Panc1 (cell line): ENCODE data around the gene CASP2. TPM values are rescaled to one million over a fixed set of nuclear protein-coding genes. Genes with fewer than 3 reads are reported as not detected.

Source experiments
- ATAC-seq: fragments of 200-7000 bp; cut with Tn5 transposase; 2 replicates; pipeline ENCODE4 v1.9.1; 2020; ENCODE audit warnings: mild to moderate bottlenecking, moderate library complexity
- BruUV-seq: library from RNA; stranded (reverse); fragments of 400-500 nt; replicated peaks from 2 replicates; lab custom pipeline; 2021; lab: Mats Ljungman, UMichigan
- CTCF ChIA-PET: fragments of 300-600 bp; sonication (Branson Sonifier 250); formaldehyde crosslinking; loops from one replicate; lab custom pipeline; 2022; ENCODE audit warnings: antibody characterized with exemption; lab: Charles Lee
- POLR2A ChIA-PET: fragments of 300-600 bp; sonication (Branson Sonifier 250); formaldehyde crosslinking; loops from one replicate; lab custom pipeline; 2022; ENCODE audit warnings: antibody characterized with exemption; lab: Charles Lee
- DNase-seq: peaks from one replicate; pipeline ENCODE4 v3.0.0-alpha.2; 2010; ENCODE audit warnings: low read depth, low spot score
- H3K27ac ChIP-seq: 2 replicates; pipeline ENCODE4 v1.5.1; 2011; ENCODE audit warnings: mild to moderate bottlenecking, low read length, inconsistent platforms
- H3K27me3 ChIP-seq: fragments of 200-500 bp; sonication (Bioruptor generic); 2 replicates; pipeline ENCODE4 v1.6.0; 2014; ENCODE audit warnings: low read length, inconsistent platforms; ENCODE audit not compliant: control insufficient read depth, insufficient read depth
- H3K36me3 ChIP-seq: fragments of 200-500 bp; sonication (Bioruptor generic); 2 replicates; pipeline ENCODE4 v1.5.1; 2014; ENCODE audit warnings: inconsistent platforms, mild to moderate bottlenecking, low read length, moderate library complexity; ENCODE audit not compliant: control insufficient read depth, insufficient read depth
- H3K4me1 ChIP-seq: 2 replicates; pipeline ENCODE4 v1.5.1; 2011; ENCODE audit warnings: inconsistent platforms, mild to moderate bottlenecking, low read length, moderate library complexity; ENCODE audit not compliant: control insufficient read depth, insufficient read depth
- H3K4me3 ChIP-seq, 2 experiments: 2 replicates each; pipeline ENCODE4 v1.5.1; 2011 to 2012; ENCODE audit warnings: low read depth in 2 of 2, low read length in 2 of 2, mild to moderate bottlenecking in 2 of 2, inconsistent platforms in 1 of 2, moderate library complexity in 1 of 2
- H3K9me3 ChIP-seq: fragments of 200-500 bp; sonication (Bioruptor generic); 2 replicates; pipeline ENCODE4 v1.5.1; 2014; ENCODE audit warnings: low read depth, mild to moderate bottlenecking, inconsistent platforms, low read length, moderate library complexity; ENCODE audit not compliant: control insufficient read depth, insufficient read depth
- POLR2AphosphoS5 ChIP-seq: IDR thresholded peaks from 2 replicates; pipeline ENCODE4 v1.6.1; 2012; ENCODE audit warnings: mild to moderate bottlenecking, low read depth, low read length, moderate library complexity
- SIN3A ChIP-seq: IDR thresholded peaks from 2 replicates; pipeline ENCODE4 v1.6.1; 2012; ENCODE audit warnings: low read depth, mild to moderate bottlenecking, low read length, moderate library complexity, borderline replicate concordance; ENCODE audit not compliant: insufficient read depth
- TCF7L2 ChIP-seq: IDR thresholded peaks from 2 replicates; pipeline ENCODE4 v1.6.1; 2011; ENCODE audit warnings: mild to moderate bottlenecking, low read depth, low read length, inconsistent platforms
- in situ Hi-C: cut with HindIII; loops from 2 replicates; pipeline ENCODE4 v1.10.0; 2016; ENCODE audit warnings: low sequenced_read_pairs, low pct_unique_long_range_greater_than_20kb
- intact Hi-C: fragments of 100-400 bp; cut with micrococcal nuclease; formaldehyde crosslinking; loops from one replicate; pipeline ENCODE4 v1.10.0; 2022; ENCODE audit not compliant: unreplicated experiment
- total RNA-seq: library from RNA; stranded (reverse); gene quantifications from one replicate; pipeline ENCODE4 v1.2.1, GENCODE V29; 2021; ENCODE audit not compliant: unreplicated experiment
- TF ChIP-seq, protein P1 (sequence below), 2 experiments: IDR thresholded peaks; 2 replicates each; pipeline ENCODE4 v1.6.1; 2011 to 2012; ENCODE audit warnings: low read depth in 2 of 2, control low read depth in 1 of 2, low read length in 1 of 2, mild to moderate bottlenecking in 1 of 2, moderate library complexity in 1 of 2; ENCODE audit not compliant: insufficient read depth in 1 of 2
- TF ChIP-seq, protein P2 (sequence below): fragments of 450-650 bp; IDR thresholded peaks from 2 replicates; pipeline ENCODE4 v1.5.1; 2017; ENCODE audit warnings: mild to moderate bottlenecking

CASP2 gene
- total RNA-seq, 1 experiment from 2014 or later, result 47.4 TPM

DNA sequence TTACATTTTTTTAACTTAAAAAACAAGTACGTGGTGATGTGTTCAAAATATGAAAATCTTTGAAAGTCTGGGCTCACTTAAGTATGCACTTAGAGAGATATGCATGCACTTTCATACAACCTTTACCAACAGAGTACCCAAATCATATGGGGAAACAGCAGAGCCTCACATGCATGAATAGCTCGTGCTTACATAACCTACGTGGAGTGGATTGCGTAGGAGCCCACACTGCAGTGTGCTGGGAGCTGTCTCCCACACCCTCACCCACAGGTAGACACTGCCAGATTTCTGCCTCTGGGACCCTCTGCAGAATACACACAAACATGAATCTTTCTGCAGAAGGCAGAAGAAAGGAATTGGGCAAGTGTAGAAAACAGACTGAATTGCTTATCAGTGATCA, 28.3 kb downstream of the CASP2 start:
- no peak for ATAC-seq
- Histone ChIP-seq H3K27me3 (no peaks in the 10 kb centered on the region), H3K9me3 (no peaks in the 10 kb centered on the region), H3K4me3 (no peak overlapping the region), H3K27ac (no peak overlapping the region), H3K36me3 (no peaks in the 10 kb centered on the region), H3K4me1 (no peaks in the 10 kb centered on the region)
- intact Hi-C loops (no loop called here), in situ Hi-C loops (no loop called here)
- ChIA-PET CTCF (no interaction called here), POLR2A (no interaction called here)
- TF ChIP-seq POLR2AphosphoS5 (no peak), TCF7L2 (no peak)
- TF ChIP-seq, protein P1, sequence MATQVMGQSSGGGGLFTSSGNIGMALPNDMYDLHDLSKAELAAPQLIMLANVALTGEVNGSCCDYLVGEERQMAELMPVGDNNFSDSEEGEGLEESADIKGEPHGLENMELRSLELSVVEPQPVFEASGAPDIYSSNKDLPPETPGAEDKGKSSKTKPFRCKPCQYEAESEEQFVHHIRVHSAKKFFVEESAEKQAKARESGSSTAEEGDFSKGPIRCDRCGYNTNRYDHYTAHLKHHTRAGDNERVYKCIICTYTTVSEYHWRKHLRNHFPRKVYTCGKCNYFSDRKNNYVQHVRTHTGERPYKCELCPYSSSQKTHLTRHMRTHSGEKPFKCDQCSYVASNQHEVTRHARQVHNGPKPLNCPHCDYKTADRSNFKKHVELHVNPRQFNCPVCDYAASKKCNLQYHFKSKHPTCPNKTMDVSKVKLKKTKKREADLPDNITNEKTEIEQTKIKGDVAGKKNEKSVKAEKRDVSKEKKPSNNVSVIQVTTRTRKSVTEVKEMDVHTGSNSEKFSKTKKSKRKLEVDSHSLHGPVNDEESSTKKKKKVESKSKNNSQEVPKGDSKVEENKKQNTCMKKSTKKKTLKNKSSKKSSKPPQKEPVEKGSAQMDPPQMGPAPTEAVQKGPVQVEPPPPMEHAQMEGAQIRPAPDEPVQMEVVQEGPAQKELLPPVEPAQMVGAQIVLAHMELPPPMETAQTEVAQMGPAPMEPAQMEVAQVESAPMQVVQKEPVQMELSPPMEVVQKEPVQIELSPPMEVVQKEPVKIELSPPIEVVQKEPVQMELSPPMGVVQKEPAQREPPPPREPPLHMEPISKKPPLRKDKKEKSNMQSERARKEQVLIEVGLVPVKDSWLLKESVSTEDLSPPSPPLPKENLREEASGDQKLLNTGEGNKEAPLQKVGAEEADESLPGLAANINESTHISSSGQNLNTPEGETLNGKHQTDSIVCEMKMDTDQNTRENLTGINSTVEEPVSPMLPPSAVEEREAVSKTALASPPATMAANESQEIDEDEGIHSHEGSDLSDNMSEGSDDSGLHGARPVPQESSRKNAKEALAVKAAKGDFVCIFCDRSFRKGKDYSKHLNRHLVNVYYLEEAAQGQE (IDR thresholded peaks at IDR 0.05; ENCODE audit: insufficient read depth in 1 of 2, low read depth in 2 of 2, low read length in 1 of 2), result no peak
- no peak for DNase-seq
- no TSS peak for BruUV-seq

DNA sequence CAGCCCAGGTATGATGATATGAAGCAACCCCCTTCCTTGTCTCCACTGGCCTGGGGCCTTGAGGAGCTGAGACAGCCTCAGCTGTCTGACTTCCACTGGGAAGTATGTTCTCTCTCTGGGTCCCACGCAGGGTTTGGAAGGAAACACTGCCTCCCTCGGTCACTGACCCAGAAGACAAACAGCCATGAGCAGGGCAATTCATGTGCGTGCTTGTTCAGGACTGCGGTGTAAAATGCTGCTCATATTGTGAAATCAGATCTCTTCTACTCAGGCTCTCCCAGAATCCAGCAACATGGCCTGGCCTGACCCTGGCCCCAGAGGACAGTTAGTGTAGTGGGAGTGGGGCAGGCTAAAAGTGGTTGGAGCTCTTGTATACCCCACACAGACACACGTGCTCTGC, 30.5 kb downstream of the CASP2 start:
- H3K27me3 ChIP-seq, result no peaks in the 10 kb centered on the region
- ATAC-seq, result no peak
- POLR2A ChIA-PET, result no interaction called here
- H3K9me3 ChIP-seq, result no peaks in the 10 kb centered on the region
- DNase-seq, result no peak
- no TSS peak for BruUV-seq
- no peaks in the 10 kb centered on the region for H3K36me3 ChIP-seq
- intact Hi-C loops, result no loop called here
- H3K27ac ChIP-seq, result no peak overlapping the region
- no peak overlapping the region for H3K4me3 ChIP-seq
- in situ Hi-C loops, result no loop called here
- TF ChIP-seq SIN3A (no peak), POLR2AphosphoS5 (no peak)
- TF ChIP-seq, protein P1 (IDR thresholded peaks at IDR 0.05; ENCODE audit: insufficient read depth in 1 of 2, low read depth in 2 of 2, low read length in 1 of 2), result no peak
- CTCF ChIA-PET, result no interaction called here
- H3K4me1 ChIP-seq, result no peaks in the 10 kb centered on the region

DNA sequence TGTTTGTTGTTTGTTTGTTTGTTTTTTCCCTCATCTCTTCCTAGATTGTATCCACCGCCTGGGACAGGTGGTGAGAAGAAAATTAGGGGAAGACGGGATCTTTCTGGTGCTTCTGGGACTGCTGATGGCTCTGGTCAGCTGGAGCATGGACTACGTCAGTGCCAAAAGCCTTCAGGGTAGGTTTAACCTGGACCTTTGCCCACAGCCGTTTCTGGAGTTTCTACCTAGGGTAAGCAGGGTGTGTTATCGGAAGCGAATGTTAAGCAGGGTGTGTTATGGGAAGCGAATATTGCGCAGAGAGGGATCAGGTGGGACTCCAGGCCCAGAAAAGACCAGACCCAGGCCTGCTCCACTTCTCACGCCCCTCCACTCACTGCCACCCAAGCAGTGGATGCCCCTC, 32.5 kb downstream of the CASP2 start:
- in situ Hi-C loops, result no loop called here

More for the DNA sequence above, 32.5 kb downstream of the CASP2 start:
- Histone ChIP-seq H3K27ac (no peak overlapping the region), H3K27me3 (no peaks in the 10 kb centered on the region; the same call in 1 of the 2 replicates), H3K4me3 (no peak overlapping the region), H3K9me3 (no peaks in the 10 kb centered on the region), H3K4me1 (no peaks in the 10 kb centered on the region), H3K36me3 (no peaks in the 10 kb centered on the region)
- ChIA-PET CTCF (no interaction called here), POLR2A (no interaction called here)
- intact Hi-C loops, result no loop called here
- ATAC-seq, result no peak
- BruUV-seq, result no TSS peak
- TF ChIP-seq SIN3A (no peak), TCF7L2 (no peak), POLR2AphosphoS5 (no peak)
- TF ChIP-seq, protein P2, sequence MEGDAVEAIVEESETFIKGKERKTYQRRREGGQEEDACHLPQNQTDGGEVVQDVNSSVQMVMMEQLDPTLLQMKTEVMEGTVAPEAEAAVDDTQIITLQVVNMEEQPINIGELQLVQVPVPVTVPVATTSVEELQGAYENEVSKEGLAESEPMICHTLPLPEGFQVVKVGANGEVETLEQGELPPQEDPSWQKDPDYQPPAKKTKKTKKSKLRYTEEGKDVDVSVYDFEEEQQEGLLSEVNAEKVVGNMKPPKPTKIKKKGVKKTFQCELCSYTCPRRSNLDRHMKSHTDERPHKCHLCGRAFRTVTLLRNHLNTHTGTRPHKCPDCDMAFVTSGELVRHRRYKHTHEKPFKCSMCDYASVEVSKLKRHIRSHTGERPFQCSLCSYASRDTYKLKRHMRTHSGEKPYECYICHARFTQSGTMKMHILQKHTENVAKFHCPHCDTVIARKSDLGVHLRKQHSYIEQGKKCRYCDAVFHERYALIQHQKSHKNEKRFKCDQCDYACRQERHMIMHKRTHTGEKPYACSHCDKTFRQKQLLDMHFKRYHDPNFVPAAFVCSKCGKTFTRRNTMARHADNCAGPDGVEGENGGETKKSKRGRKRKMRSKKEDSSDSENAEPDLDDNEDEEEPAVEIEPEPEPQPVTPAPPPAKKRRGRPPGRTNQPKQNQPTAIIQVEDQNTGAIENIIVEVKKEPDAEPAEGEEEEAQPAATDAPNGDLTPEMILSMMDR, result no peak
- TF ChIP-seq, protein P1 (IDR thresholded peaks at IDR 0.05; ENCODE audit: insufficient read depth in 1 of 2, low read depth in 2 of 2, low read length in 1 of 2), result no peak
- DNase-seq, result no peak
